HG03342 (cell line): Measurements from ENCODE around the gene MLKL.
"Not testable (repeated sequence)": the region's sequence is repeated elsewhere in the genome, so short reads cannot be mapped to it uniquely, and the experiment has no call there.

Experiments
- ATAC-seq: cut with Tn5 transposase; IDR thresholded peaks from one replicate; pipeline ENCODE4 v1.9.1; 2021; ENCODE audit warnings: mild to moderate bottlenecking, moderate library complexity; ENCODE audit not compliant: unreplicated experiment

Gene MLKL

DNA sequence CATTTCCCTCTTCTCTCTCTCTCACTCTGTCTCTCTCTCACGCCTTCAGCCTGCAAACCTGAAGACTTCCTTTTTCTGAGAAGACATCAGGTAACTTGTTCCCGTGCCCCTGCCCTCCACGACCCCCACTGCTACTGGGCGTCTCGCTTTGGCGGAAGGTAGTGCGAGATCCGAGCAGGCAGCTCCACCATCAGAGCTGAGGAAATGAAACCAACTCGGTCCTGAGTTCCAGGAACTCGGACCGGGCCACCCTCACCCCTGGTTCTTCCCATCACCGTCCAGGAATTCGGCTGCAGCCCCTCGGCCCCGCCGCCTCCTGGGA is 585 bp downstream of the MLKL start:
- peak; percentile 22 for ATAC-seq

- ATAC-seq: no peak
Measured at GRCh38 chr16:74699666-74700065, 996 bp downstream of the MLKL start.

GRCh38 chr16:74698222-74698621 is 2.4 kb downstream of the MLKL start:
- ATAC-seq: no peak

DNA sequence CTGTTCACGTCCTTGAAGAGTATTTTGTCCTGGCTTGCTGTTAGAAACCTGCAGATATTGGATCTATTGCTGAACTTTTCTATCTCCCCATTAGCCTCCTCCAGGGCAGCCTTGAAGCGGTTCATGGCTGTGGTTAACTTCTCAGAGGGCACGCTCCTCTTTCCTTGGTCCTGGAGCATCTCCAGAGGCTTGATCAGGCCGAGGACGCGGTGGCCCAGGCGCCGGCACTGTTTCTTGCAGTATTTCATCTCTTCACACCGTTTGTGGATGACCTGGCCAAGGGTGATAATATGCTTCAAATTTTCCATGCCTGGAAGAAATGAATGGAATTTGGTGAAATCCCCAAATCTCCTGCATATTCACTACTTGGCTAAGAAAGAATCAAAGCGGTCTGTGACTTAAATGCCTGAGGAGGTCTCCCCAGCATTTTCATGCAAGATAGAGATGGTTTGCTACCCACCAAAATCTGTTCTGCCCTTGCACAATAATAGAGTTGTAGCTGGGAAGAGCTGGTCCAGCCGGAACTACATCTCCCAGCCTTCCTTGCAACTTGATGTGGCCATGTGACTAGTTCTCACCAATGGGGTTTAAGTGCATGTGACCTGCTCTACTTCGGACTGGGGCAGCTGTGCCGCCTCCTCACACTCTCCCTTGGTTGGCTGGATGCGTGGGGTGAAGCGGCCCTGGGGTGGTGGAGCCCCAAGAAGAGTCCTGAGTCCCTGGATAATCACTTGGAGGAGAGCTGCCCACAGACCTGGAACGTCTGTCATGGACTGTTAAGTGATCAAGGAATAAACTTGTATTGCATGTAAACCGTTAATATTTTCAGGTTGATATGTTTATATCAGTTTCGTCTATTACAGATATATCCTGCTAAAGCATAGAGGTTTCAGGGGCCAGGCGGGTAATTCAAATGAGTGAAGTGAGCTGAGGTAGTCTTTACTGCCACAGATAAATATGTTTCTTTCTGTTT is 4.9 kb downstream of the MLKL start:
- peak; percentile 92 for ATAC-seq

GRCh38 chr16:74691093-74691855 is 9.4 kb downstream of the MLKL start:
- ATAC-seq: no peak

- ATAC-seq: no peak
Measured at GRCh38 chr16:74682556-74682955, 18.1 kb downstream of the MLKL start.

GRCh38 chr16:74680681-74681080 is 20.0 kb downstream of the MLKL start:
- ATAC-seq: no peak

DNA sequence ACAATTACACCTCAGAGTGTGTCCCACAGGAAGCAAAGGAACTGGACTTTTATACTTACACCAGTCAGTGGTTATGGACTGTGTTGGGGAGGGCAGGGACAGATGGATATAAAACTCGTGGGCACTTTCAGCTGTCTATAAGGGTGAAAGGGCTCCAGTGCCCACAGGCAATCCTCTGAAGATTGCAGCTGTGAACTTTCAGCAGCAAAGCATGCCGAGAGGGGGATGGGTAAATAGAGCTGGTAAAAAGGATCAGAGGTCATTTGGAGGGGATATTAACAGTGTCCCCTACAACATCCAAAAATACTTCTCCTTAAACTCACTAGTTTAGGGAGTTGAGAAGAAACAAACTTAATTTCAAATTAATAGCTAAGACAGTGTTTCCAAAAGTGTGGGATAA is 20.7 kb downstream of the MLKL start:
- ATAC-seq: no peak

- ATAC-seq: no peak
Measured at GRCh38 chr16:74677868-74678267, 22.8 kb downstream of the MLKL start.

- ATAC-seq: no peak
Measured at GRCh38 chr16:74673876-74674275, 26.8 kb downstream of the MLKL start.

GRCh38 chr16:74668877-74669276 is 31.8 kb downstream of the MLKL start:
- ATAC-seq: not testable (repeated sequence)

GRCh38 chr16:74667255-74667700 is 33.4 kb downstream of the MLKL start:
- ATAC-seq: no peak

DNA sequence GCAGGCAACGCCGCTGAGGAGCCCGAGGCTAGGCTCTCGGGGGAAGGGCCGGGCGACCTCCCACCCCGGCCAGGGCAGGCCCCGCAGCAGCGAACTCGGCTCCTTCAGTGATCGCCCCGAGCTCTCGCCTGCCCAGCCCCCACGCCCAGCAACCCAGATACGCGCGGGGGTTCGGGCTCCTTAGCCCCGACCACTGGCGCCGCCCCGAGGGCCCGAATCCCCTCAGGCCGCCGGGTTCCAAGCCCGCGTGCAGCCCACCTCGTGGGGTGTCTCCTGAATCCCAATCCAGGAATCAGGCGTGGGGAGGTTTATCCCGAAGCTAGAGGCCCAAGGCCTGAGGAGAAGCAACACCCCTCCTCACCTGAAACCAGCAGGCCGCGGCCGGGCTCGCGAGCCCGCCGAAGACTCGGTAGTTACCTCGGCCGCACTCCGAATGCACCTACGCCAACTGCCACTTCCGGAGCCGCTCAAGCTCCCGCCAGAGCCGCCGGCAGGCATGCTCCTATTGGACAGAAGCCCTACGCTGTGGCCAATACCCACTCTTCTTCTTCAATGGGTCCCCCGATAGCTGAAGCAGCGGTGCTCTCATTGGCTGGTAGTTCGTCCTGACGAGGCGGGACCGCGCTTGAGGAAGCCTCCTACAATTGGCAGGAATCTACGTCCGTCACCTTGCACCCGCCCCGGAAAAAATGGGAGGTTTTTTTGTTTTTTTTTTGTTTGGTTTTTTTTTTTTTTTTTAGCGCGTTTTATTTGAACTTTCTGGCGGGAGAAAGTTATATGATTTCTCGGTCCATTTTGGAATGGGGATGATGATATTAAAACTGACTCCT is 34.0 kb downstream of the MLKL start, which contains the start of gene RFWD3:
Gene RFWD3, minus strand, starts transcription at position 453 of the 830 bp plus-strand sequence. CDS start 5,428 bp downstream, outside the sequence.
- ATAC-seq: peak; percentile 100

DNA sequence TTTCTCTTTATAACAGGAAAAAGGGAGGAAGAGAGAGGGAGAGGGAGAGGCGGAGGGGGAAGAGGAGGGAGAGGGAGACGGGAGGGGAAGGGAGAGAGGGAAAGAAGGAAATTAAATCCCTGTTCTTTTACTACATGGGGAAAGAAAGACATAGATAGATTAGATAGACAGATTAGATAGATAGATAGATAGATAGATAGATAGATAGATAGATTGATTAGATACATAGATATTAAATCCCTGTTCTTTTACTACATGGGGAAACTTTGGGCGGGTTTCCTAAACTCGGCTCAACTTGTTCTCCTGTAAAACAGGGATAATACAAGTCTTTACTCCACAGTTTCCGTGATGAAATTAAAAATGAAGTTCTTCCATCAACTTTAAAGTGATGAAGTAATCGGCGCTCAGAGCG is 34.6 kb downstream of the MLKL start:
- no peak for ATAC-seq

DNA sequence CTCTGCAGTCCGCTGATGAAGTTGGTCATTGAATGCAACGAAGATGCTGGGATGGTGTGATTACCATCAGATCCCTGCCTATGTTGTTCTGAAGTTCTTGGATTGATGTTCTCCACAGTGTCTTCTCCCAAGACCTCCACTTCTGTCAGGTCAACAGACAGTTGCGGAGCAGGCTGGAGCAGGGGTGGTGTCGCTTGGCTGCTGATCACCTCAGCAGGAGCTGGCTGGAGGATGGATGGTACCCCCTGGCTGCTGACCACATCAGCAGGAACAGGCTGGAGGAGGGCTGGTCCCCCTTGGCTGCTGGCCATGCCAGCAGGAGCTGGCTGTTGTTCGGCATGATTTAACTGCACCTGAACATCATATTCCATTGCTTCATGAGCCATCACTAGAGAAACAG is 39.6 kb downstream of the MLKL start:
- no peak for ATAC-seq

DNA sequence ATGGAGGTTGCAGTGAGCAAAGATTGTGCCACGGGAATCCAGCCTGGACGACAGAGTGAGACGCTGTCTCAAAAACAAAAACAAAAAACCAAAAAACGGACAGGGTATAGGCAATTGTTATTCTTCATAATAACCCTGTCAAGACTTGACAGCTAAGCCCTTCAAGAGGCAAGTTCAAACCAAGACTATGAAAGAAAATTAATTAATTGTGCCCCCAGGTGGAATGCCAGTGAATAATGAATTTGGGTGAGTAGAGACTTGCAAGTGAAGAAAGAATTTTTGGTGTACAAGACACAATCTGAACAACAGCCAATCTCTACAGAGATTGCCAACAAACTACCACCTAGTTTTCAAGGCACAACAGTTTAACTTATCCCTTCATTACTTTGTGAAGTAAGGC is 40.3 kb downstream of the MLKL start:
- ATAC-seq: no peak

- no peak for ATAC-seq
Measured at GRCh38 chr16:74659041-74659440, 41.6 kb downstream of the MLKL start.

DNA sequence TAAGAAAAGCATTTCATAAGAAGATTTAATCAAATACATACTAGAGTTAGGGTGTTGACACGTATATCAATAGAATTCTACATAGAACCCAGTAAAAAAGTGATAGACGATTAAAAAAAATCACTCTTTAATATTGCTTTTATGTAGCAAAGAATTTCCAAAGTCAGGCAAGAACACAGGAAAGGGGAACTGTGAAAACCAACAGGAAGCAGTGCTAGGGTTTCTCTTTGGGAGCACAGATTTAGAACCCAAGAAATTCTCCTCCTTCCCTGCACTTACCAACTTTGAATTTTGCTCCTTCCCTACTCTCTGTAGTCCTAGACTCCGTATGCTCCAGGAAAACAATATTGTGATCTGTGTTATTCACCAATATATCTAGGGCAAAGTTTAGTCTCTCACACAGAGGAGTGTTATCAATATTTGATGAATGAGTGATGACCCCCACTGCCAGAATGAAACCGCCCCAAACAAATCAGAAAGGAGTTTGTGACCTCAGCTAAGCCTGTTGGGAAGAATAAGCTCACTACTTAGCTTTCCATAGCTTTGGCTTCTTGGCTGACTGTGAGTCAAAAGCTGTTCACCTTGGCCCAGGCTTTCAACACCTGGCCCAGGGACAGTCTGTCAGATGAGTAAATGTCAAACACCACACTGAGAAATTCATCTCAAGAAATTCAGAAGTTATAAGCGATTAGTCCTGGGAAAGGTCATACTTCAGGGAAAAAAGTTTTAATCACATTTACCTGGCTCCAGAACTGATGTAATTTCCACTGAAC is 42.6 kb downstream of the MLKL start:
- no peak for ATAC-seq

GRCh38 chr16:74654536-74655050 is 46.1 kb downstream of the MLKL start:
- no peak for ATAC-seq

DNA sequence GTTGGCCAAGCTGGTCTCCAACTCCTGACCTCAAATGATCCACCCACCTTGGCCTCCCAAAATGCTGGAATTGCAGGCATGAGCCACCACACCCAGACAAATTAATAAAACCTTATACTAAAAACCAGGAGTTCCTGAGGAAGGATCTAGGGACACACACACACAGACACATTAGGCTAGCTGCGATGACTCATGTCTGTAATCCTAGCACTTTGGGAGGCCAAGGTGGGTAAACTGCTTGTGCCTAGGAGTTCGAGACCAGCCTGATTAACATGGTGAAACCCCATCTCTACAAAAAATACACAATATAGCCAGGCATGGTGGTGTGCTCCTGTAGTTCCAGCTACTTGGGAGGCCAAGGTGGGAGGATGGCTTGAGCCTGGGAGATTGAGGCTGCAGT is 47.8 kb downstream of the MLKL start:
- not testable (repeated sequence) for ATAC-seq
